Panc1 (cell line): ENCODE results near the gene DBNDD2. TPM values are rescaled to one million over a fixed set of nuclear protein-coding genes. Genes with fewer than 3 reads are reported as not detected.

Source experiments
- ATAC-seq: fragments of 200-7000 bp; cut with Tn5 transposase; 2 replicates; pipeline ENCODE4 v1.9.1; 2020; ENCODE audit warnings: mild to moderate bottlenecking, moderate library complexity
- BruUV-seq: library from RNA; stranded (reverse); fragments of 400-500 nt; replicated peaks from 2 replicates; lab custom pipeline; 2021; lab: Mats Ljungman, UMichigan
- CTCF ChIA-PET: fragments of 300-600 bp; sonication (Branson Sonifier 250); formaldehyde crosslinking; loops from one replicate; lab custom pipeline; 2022; ENCODE audit warnings: antibody characterized with exemption; lab: Charles Lee
- POLR2A ChIA-PET: fragments of 300-600 bp; sonication (Branson Sonifier 250); formaldehyde crosslinking; loops from one replicate; lab custom pipeline; 2022; ENCODE audit warnings: antibody characterized with exemption; lab: Charles Lee
- DNase-seq: peaks from one replicate; pipeline ENCODE4 v3.0.0-alpha.2; 2010; ENCODE audit warnings: low read depth, low spot score
- H3K27ac ChIP-seq: 2 replicates; pipeline ENCODE4 v1.5.1; 2011; ENCODE audit warnings: mild to moderate bottlenecking, low read length, inconsistent platforms
- H3K27me3 ChIP-seq: fragments of 200-500 bp; sonication (Bioruptor generic); 2 replicates; pipeline ENCODE4 v1.6.0; 2014; ENCODE audit warnings: low read length, inconsistent platforms; ENCODE audit not compliant: control insufficient read depth, insufficient read depth
- H3K36me3 ChIP-seq: fragments of 200-500 bp; sonication (Bioruptor generic); 2 replicates; pipeline ENCODE4 v1.5.1; 2014; ENCODE audit warnings: inconsistent platforms, mild to moderate bottlenecking, low read length, moderate library complexity; ENCODE audit not compliant: control insufficient read depth, insufficient read depth
- H3K4me1 ChIP-seq: 2 replicates; pipeline ENCODE4 v1.5.1; 2011; ENCODE audit warnings: inconsistent platforms, mild to moderate bottlenecking, low read length, moderate library complexity; ENCODE audit not compliant: control insufficient read depth, insufficient read depth
- H3K4me3 ChIP-seq, 2 experiments: 2 replicates each; pipeline ENCODE4 v1.5.1; 2011 to 2012; ENCODE audit warnings: low read depth in 2 of 2, low read length in 2 of 2, mild to moderate bottlenecking in 2 of 2, inconsistent platforms in 1 of 2, moderate library complexity in 1 of 2
- H3K9me3 ChIP-seq: fragments of 200-500 bp; sonication (Bioruptor generic); 2 replicates; pipeline ENCODE4 v1.5.1; 2014; ENCODE audit warnings: low read depth, mild to moderate bottlenecking, inconsistent platforms, low read length, moderate library complexity; ENCODE audit not compliant: control insufficient read depth, insufficient read depth
- CTCF ChIP-seq: fragments of 450-650 bp; IDR thresholded peaks from 2 replicates; pipeline ENCODE4 v1.5.1; 2017; ENCODE audit warnings: mild to moderate bottlenecking
- POLR2AphosphoS5 ChIP-seq: IDR thresholded peaks from 2 replicates; pipeline ENCODE4 v1.6.1; 2012; ENCODE audit warnings: mild to moderate bottlenecking, low read depth, low read length, moderate library complexity
- REST ChIP-seq, 2 experiments: IDR thresholded peaks; 2 replicates each; pipeline ENCODE4 v1.6.1; 2011 to 2012; ENCODE audit warnings: low read depth in 2 of 2, control low read depth in 1 of 2, low read length in 1 of 2, mild to moderate bottlenecking in 1 of 2, moderate library complexity in 1 of 2; ENCODE audit not compliant: insufficient read depth in 1 of 2
- SIN3A ChIP-seq: IDR thresholded peaks from 2 replicates; pipeline ENCODE4 v1.6.1; 2012; ENCODE audit warnings: low read depth, mild to moderate bottlenecking, low read length, moderate library complexity, borderline replicate concordance; ENCODE audit not compliant: insufficient read depth
- TCF7L2 ChIP-seq: IDR thresholded peaks from 2 replicates; pipeline ENCODE4 v1.6.1; 2011; ENCODE audit warnings: mild to moderate bottlenecking, low read depth, low read length, inconsistent platforms
- in situ Hi-C: cut with HindIII; loops from 2 replicates; pipeline ENCODE4 v1.10.0; 2016; ENCODE audit warnings: low sequenced_read_pairs, low pct_unique_long_range_greater_than_20kb
- intact Hi-C: fragments of 100-400 bp; cut with micrococcal nuclease; formaldehyde crosslinking; loops from one replicate; pipeline ENCODE4 v1.10.0; 2022; ENCODE audit not compliant: unreplicated experiment
- total RNA-seq: library from RNA; stranded (reverse); gene quantifications from one replicate; pipeline ENCODE4 v1.2.1, GENCODE V29; 2021; ENCODE audit not compliant: unreplicated experiment

Gene DBNDD2
- total RNA-seq, 1 experiment from 2014 or later = 55.4 TPM

GRCh38 chr20:45366631-45367030 lies 41.5 kb upstream of the DBNDD2 start:
- Histone ChIP-seq H3K36me3 (no peaks in the 10 kb centered on the region; the same call in 1 of the 2 replicates), H3K4me1 (peaks cover 5% of the 10 kb centered on the region; the same call in 1 of the 2 replicates), H3K4me3 (no peak overlapping the region), H3K27me3 (no peaks in the 10 kb centered on the region), H3K27ac (no peak overlapping the region), H3K9me3 (no peaks in the 10 kb centered on the region)
- ATAC-seq (no peak), DNase-seq (no peak)
- TF ChIP-seq SIN3A = no peak
- in situ Hi-C loops = no loop called here
- ChIA-PET CTCF (interaction anchor here (0.6 to 0.7 kb wide), 2 partner anchors 68 to 70 kb away, joined by 3 to 4 read pairs; no protein-coding TSS in a partner anchor), POLR2A (interaction anchor here (0.7 kb wide), 1 partner anchor 62 kb away, joined by 3 read pairs; no protein-coding TSS in a partner anchor)
- intact Hi-C loops = no loop called here
- no TSS peak for BruUV-seq

GRCh38 chr20:45367126-45367525 lies 41.0 kb upstream of the DBNDD2 start:
- H3K27me3 ChIP-seq = no peaks in the 10 kb centered on the region
- no peak for ATAC-seq
- in situ Hi-C loops (no loop called here), intact Hi-C loops (no loop called here)
- H3K27ac ChIP-seq = no peak overlapping the region
- H3K9me3 ChIP-seq = no peaks in the 10 kb centered on the region
- ChIA-PET CTCF (interaction anchor here (0.7 kb wide), 1 partner anchor 69 kb away, joined by 3 read pairs; no protein-coding TSS in a partner anchor), POLR2A (no interaction called here)
- no TSS peak for BruUV-seq
- no peak overlapping the region for H3K4me3 ChIP-seq
- TF ChIP-seq SIN3A (no peak), TCF7L2 (no peak), REST (IDR thresholded peaks at IDR 0.05; ENCODE audit: insufficient read depth in 1 of 2, low read depth in 2 of 2, low read length in 1 of 2) (no peak), POLR2AphosphoS5 (no peak)
- H3K4me1 ChIP-seq = 0 out of 2 replicates have a peak, but pooled peaks cover under 1% of the 10 kb centered on the region
- no peaks in the 10 kb centered on the region; the same call in 1 of the 2 replicates for H3K36me3 ChIP-seq
- no peak for DNase-seq

- TF ChIP-seq CTCF (no peak), TCF7L2 (no peak), POLR2AphosphoS5 (no peak), REST (IDR thresholded peaks at IDR 0.05; ENCODE audit: insufficient read depth in 1 of 2, low read depth in 2 of 2, low read length in 1 of 2) (no peak), SIN3A (no peak)
- ChIA-PET CTCF (no interaction called here), POLR2A (no interaction called here)
- ATAC-seq = no peak
- in situ Hi-C loops (no loop called here), intact Hi-C loops (no loop called here)
- Histone ChIP-seq H3K27ac (no peak overlapping the region), H3K4me3 (no peak overlapping the region), H3K9me3 (no peaks in the 10 kb centered on the region), H3K4me1 (peaks cover 5% of the 10 kb centered on the region; the same call in 1 of the 2 replicates), H3K27me3 (no peaks in the 10 kb centered on the region), H3K36me3 (no peaks in the 10 kb centered on the region; the same call in 1 of the 2 replicates)
- BruUV-seq = no TSS peak
- no peak for DNase-seq
Observed at GRCh38 chr20:45368221-45368980, 39.7 kb upstream of the DBNDD2 start.
